Osteoblast (primary cell): ENCODE measurements around the gene PSMD1. TPM values are rescaled to one million over a fixed set of nuclear protein-coding genes. Genes with fewer than 3 reads are reported as not detected.
"Not testable (repeated sequence)": the region's sequence is repeated elsewhere in the genome, so short reads cannot be mapped to it uniquely, and the experiment has no call there.

Experiments used
- DNase-seq: peaks from one replicate; pipeline ENCODE4 v3.0.0; 2011; ENCODE audit warnings: low spot score, mixed read lengths; ENCODE audit not compliant: insufficient read length; ENCODE audit errors: missing footprints
- H2AFZ ChIP-seq: 2 replicates; pipeline ENCODE4 v1.6.0; 2011; ENCODE audit warnings: mild to moderate bottlenecking, low read length
- H3K27ac ChIP-seq: 2 replicates; pipeline ENCODE4 v1.5.1; 2011; ENCODE audit warnings: mild to moderate bottlenecking, low read depth, low read length, moderate library complexity
- H3K27me3 ChIP-seq: 2 replicates; pipeline ENCODE4 v1.6.0; 2012; ENCODE audit warnings: mild to moderate bottlenecking, control low read depth, inconsistent platforms, low read length, moderate library complexity; ENCODE audit not compliant: insufficient read depth
- H3K36me3 ChIP-seq: 2 replicates; pipeline ENCODE4 v1.5.1; 2011; ENCODE audit warnings: mild to moderate bottlenecking, low read length, control low read depth, moderate library complexity; ENCODE audit not compliant: insufficient read depth
- H3K4me1 ChIP-seq: 2 replicates; pipeline ENCODE4 v1.5.1; 2011; ENCODE audit warnings: mild to moderate bottlenecking, low read length, control low read depth, moderate library complexity; ENCODE audit not compliant: insufficient read depth
- H3K4me2 ChIP-seq: 2 replicates; pipeline ENCODE4 v1.6.0; 2011; ENCODE audit warnings: mild to moderate bottlenecking, low read length; ENCODE audit not compliant: insufficient read depth
- H3K4me3 ChIP-seq: fragments of 200-600 bp; sonication (generic); 3 replicates; pipeline ENCODE4 v1.5.1; 2012; ENCODE audit warnings: mild to moderate bottlenecking, low read length, inconsistent platforms; ENCODE audit not compliant: insufficient read depth
- H3K79me2 ChIP-seq: 2 replicates; pipeline ENCODE4 v1.6.0; 2012; ENCODE audit warnings: mild to moderate bottlenecking, low read length, control low read depth, inconsistent platforms; ENCODE audit not compliant: insufficient read depth
- H3K9me3 ChIP-seq: 2 replicates; pipeline ENCODE4 v1.5.1; 2011; ENCODE audit warnings: low read depth, low read length, control low read depth
- H4K20me1 ChIP-seq: 2 replicates; pipeline ENCODE4 v1.6.0; 2012; ENCODE audit warnings: mild to moderate bottlenecking, low read length, control low read depth; ENCODE audit not compliant: insufficient read depth
- total RNA-seq: library from RNA; depleted of rRNA; stranded (reverse); fragments of >200 nt; gene quantifications from 2 replicates; pipeline ENCODE4 v1.2.3, GENCODE V29; 2012
- TF ChIP-seq, protein P1 (sequence below): IDR thresholded peaks from 2 replicates; pipeline ENCODE4 v1.5.1; 2011; ENCODE audit warnings: mild to moderate bottlenecking, low read depth, low read length, moderate library complexity; ENCODE audit errors: extremely low read depth

The PSMD1 gene
- total RNA-seq, 1 donor = 112 TPM

DNA sequence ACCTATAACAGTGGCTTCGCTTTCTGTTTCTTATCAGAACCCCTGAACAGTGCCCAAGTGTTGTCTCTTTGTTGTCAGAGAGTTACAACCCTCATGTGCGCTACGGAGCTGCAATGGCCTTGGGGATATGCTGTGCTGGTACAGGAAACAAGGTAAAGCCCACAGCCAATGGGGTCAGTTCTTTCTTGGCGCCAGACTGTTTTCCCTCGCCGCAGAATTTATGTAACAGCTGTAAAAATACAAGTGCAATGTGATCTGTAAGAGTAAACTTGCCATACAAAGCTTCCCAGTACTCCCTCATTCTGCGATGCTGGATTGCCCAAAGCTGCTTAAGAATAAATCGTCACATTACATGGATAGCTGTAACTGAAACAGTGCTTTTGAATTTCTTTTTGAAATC, 82.0 kb downstream of the PSMD1 start:
- no peaks in the 10 kb centered on the region for H3K27me3 ChIP-seq
- no peak overlapping the region for H2AFZ ChIP-seq
- peaks cover 12% of the 10 kb centered on the region for H3K4me1 ChIP-seq
- H3K4me2 ChIP-seq = peak overlapping the region; percentile 46
- peak overlapping the region; percentile 30 for H3K4me3 ChIP-seq
- no peaks in the 10 kb centered on the region for H3K9me3 ChIP-seq
- TF ChIP-seq, protein P1, sequence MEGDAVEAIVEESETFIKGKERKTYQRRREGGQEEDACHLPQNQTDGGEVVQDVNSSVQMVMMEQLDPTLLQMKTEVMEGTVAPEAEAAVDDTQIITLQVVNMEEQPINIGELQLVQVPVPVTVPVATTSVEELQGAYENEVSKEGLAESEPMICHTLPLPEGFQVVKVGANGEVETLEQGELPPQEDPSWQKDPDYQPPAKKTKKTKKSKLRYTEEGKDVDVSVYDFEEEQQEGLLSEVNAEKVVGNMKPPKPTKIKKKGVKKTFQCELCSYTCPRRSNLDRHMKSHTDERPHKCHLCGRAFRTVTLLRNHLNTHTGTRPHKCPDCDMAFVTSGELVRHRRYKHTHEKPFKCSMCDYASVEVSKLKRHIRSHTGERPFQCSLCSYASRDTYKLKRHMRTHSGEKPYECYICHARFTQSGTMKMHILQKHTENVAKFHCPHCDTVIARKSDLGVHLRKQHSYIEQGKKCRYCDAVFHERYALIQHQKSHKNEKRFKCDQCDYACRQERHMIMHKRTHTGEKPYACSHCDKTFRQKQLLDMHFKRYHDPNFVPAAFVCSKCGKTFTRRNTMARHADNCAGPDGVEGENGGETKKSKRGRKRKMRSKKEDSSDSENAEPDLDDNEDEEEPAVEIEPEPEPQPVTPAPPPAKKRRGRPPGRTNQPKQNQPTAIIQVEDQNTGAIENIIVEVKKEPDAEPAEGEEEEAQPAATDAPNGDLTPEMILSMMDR = no peak
- H3K27ac ChIP-seq = peak overlapping the region; percentile 25
- peak; percentile 58 for DNase-seq
- peaks cover 31% of the 10 kb centered on the region for H3K79me2 ChIP-seq
- H3K36me3 ChIP-seq = no peaks in the 10 kb centered on the region
- no peaks in the 10 kb centered on the region for H4K20me1 ChIP-seq

DNA sequence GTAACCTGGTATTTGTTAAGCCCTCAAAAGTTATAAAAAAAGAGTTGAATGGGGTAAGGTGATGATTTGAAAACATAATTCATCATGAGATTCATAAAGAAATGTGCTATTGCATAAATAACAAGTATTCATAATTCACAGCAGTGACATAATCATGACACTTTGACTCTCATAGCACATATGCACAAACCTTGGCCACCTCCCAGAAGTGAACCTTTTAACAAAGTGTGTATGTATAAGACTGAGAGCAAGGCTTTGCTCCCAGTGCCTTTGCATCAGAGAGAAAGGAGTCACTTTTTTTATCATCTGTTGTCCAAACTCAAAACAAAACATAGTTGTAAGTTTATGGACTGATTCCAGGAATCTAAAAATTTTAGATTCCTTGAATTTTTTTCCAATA, 83.1 kb downstream of the PSMD1 start:
- TF ChIP-seq, protein P1 = no peak
- no peaks in the 10 kb centered on the region for H3K27me3 ChIP-seq
- no peak overlapping the region for H3K4me3 ChIP-seq
- H3K4me2 ChIP-seq = no peak overlapping the region
- H3K79me2 ChIP-seq = peaks cover 22% of the 10 kb centered on the region
- no peak for DNase-seq
- no peaks in the 10 kb centered on the region for H3K36me3 ChIP-seq
- H3K4me1 ChIP-seq = peaks cover 8% of the 10 kb centered on the region
- no peak overlapping the region for H3K27ac ChIP-seq
- H2AFZ ChIP-seq = no peak overlapping the region
- H4K20me1 ChIP-seq = no peaks in the 10 kb centered on the region
- no peaks in the 10 kb centered on the region for H3K9me3 ChIP-seq

DNA sequence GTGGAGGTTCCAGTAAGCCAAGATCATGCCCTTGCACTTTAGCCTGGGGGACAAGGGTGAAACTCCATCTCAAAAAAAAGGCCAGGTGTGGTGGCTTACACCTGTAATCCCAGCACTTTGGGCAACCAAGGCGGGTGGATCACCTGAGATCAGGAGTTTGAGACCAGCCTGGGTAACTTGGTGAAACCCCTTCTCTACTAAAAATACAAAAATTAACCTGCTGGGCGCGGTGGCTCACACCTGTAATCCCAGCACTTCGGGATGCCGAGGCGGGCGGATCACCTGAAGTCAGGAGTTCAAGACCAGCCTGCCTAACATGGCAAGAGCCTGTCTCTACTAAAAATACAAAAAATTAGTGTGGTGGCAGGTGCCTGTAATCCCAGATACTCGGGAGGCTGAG, 84.1 kb downstream of the PSMD1 start:
- not testable (repeated sequence) for H3K36me3 ChIP-seq

DNA sequence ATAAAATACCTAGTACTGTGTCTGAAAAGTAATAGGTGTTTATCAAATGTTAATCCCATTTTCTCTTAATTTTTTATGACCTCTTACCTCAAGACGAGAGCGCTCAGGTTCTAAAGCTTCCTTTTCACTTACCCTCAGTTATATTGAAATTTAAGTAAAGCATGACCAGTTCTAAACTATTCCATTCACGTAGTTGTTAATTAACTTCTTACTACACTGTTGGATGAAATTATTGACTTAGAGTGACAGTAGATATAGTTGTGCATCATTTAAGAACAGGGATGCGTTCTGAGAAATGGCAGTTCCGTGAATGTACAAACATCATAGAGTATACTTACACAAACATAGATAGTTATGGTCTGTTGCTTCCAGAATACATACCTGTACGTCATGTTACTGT, 88.2 kb downstream of the PSMD1 start:
- Histone ChIP-seq H3K27ac (no peak overlapping the region), H3K36me3 (peaks cover 21% of the 10 kb centered on the region)
- TF ChIP-seq, protein P1 = no peak

More for the DNA sequence above, 84.1 kb downstream of the PSMD1 start:
- not testable (repeated sequence) for H3K27me3 ChIP-seq, H3K4me1 ChIP-seq, H3K4me2 ChIP-seq, H3K27ac ChIP-seq, H3K9me3 ChIP-seq, H2AFZ ChIP-seq, H3K4me3 ChIP-seq, DNase-seq, H4K20me1 ChIP-seq
- H3K79me2 ChIP-seq = peaks cover 25% of the 10 kb centered on the region

More for the DNA sequence above, 88.2 kb downstream of the PSMD1 start:
- H4K20me1 ChIP-seq = no peaks in the 10 kb centered on the region
- peaks cover 12% of the 10 kb centered on the region for H3K79me2 ChIP-seq
- no peak overlapping the region for H2AFZ ChIP-seq
- no peaks in the 10 kb centered on the region for H3K27me3 ChIP-seq
- DNase-seq = peak; percentile 29
- no peaks in the 10 kb centered on the region for H3K9me3 ChIP-seq
- H3K4me1 ChIP-seq = peaks cover 5% of the 10 kb centered on the region
- H3K4me2 ChIP-seq = no peak overlapping the region
- no peak overlapping the region for H3K4me3 ChIP-seq
